Activated CD8-positive, alpha-beta memory T cell treated with anti-CD3 and anti-CD28 coated beads, Interleukin-2, amount 50 U/mL, for 1 hour (primary cell): ENCODE results near the gene CACNA1I.
"Not testable (repeated sequence)": the region's sequence is repeated elsewhere in the genome, so short reads cannot be mapped to it uniquely, and the experiment has no call there.

Source experiments
- DNase-seq: peaks from one replicate; pipeline ENCODE4 v3.0.0-alpha.2; 2020; ENCODE audit errors: extremely low read depth

The CACNA1I gene

GRCh38 chr22:39719559-39720450, 149.3 kb downstream of the CACNA1I start:
- no peak for DNase-seq

GRCh38 chr22:39721206-39722031, 150.9 kb downstream of the CACNA1I start:
- no peak for DNase-seq

GRCh38 chr22:39722032-39722325, 151.4 kb downstream of the CACNA1I start:
- DNase-seq: no peak

GRCh38 chr22:39722501-39722900, 151.9 kb downstream of the CACNA1I start:
- no peak for DNase-seq

GRCh38 chr22:39723463-39723862, 152.9 kb downstream of the CACNA1I start:
- DNase-seq: no peak

GRCh38 chr22:39723899-39724351, 153.4 kb downstream of the CACNA1I start:
- DNase-seq: no peak

- DNase-seq: no peak
Measured at GRCh38 chr22:39724390-39724789, 153.8 kb downstream of the CACNA1I start.

GRCh38 chr22:39724857-39725256, 154.3 kb downstream of the CACNA1I start:
- no peak for DNase-seq

- DNase-seq: no peak
Measured at GRCh38 chr22:39725351-39726035, 154.9 kb downstream of the CACNA1I start.

GRCh38 chr22:39727541-39727940, 157.0 kb downstream of the CACNA1I start:
- no peak for DNase-seq

- DNase-seq: no peak
Measured at GRCh38 chr22:39728236-39728860, 157.8 kb downstream of the CACNA1I start.

- no peak for DNase-seq
Measured at GRCh38 chr22:39729141-39729934, 158.8 kb downstream of the CACNA1I start.

GRCh38 chr22:39731481-39731880, 160.9 kb downstream of the CACNA1I start:
- no peak for DNase-seq

GRCh38 chr22:39731881-39732555, 161.5 kb downstream of the CACNA1I start:
- DNase-seq: no peak

GRCh38 chr22:39732625-39733024, 162.1 kb downstream of the CACNA1I start:
- no peak for DNase-seq

- DNase-seq: no peak
Measured at GRCh38 chr22:39733191-39733590, 162.6 kb downstream of the CACNA1I start.

GRCh38 chr22:39734046-39734445, 163.5 kb downstream of the CACNA1I start:
- DNase-seq: not testable (repeated sequence)

GRCh38 chr22:39734866-39735265, 164.3 kb downstream of the CACNA1I start:
- DNase-seq: no peak

- no peak for DNase-seq
Measured at GRCh38 chr22:39735776-39736175, 165.2 kb downstream of the CACNA1I start.

- no peak for DNase-seq
Measured at GRCh38 chr22:39738746-39739145, 168.2 kb downstream of the CACNA1I start.
